GM21390 (cell line): ENCODE results near the gene BAIAP2.

ENCODE experiments used
- ATAC-seq: cut with Tn5 transposase; IDR thresholded peaks from one replicate; pipeline ENCODE4 v1.9.1; 2021; ENCODE audit not compliant: unreplicated experiment

BAIAP2 gene

DNA sequence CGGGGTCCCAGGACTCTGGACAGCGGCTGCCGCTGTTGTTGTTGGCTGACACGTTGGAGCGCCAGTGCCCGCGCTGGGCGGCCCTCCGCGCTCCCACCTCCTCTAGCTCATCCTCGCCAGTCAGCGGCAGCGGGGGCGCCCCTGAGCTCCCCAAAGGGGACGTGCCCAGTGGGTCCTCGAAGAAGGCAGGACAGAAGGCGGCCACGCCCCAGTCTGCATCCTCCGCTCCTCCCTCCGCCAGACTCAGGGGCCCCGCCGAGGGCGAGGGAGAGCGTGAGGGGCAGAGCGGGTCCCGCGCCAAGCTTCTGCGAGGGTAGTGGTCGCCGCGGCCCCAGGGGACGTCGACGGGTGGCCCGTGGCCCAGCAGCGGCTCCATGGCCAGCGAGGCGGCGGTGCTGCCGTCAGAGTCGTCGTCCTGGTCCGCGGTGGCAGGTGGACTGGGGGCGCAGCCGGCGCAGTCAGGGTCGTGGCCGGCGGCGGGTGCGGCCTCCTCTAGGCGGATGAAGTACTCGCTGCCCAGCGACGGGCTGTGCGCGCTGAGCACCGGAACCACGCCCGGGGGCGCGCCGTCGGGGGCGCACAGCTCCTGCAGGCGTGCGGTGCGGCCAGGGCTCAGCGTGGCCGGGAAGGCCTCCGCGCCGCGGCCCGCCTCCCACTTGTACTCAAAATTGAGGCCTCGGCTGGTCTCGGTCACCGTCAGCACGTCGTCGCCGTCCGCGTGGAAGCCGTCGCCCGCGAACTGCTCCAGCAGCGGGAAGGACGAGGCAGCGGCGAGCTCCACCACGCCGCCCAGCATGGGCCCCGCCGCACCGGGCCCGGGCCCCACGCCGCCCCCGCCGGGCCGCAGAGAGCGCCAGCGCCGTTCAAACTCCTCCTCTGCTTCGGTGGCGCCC is 87.1 kb downstream of the BAIAP2 start:
- ATAC-seq: no peak

DNA sequence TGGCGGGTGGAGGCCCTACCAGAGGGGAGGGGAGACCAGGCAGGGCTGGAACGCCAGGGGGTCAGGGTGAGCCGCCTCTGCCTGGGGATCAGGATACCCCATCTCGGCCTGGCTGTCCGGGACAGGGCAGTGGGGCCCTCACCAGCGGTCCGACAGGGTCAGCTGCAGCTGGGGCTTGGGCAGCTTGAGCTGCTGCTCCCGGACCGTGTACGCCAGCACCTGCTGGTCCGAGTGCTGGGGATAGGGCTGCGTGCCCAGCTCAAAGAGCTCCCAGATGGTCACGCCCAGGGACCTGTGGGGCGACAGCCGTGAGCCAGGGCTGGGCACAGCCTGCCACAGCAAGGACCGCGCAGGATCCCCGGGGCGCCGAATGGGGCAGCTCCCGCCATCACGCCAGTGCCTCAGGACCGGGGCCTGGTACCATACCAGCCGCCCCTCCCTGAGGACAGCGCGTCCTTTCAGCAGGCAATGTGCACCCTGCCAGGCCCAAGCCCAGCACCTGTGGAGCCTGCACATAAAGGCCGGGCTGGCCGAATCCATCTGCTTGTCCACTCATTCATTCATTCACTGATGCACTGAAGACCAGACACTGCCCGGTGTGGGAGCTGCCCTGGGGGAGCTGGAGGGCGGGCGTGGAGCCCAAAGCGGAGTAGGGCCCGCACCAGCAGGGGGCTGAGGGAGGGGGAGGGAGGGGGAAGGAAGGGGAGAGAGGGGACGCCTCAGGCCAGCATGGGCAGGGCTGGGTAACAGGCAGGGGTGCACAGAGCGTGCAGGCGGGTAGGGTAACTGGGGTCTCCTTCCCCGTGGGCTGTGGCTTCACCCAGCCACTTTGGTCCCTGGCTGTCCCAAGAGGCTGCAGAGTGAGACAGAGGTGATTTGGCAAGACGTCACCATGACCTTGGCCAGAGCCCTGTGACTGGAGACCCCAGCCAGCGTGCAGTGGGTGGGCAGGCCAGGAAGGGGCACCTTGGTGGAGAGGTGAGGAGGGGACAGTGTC is 88.4 kb downstream of the BAIAP2 start:
- ATAC-seq: no peak

DNA sequence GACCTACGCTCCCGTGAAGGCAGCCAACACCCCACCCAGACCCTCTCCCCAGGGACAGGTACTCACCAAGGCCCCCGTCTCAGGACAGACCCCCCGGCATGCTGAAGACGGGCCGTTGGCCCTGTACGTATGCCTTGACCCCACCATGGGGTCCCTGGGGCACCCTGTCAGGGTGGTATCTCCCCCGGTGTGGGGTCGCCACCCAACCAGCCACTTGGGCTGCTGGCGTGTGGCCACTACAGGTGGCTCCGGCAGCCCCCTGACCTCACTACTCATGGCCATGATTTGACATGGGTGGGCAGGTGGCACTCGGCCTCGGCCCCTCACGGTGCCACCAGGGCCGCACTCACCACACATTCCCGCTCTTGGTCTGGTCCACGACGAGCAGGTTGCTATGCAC is 89.4 kb downstream of the BAIAP2 start:
- ATAC-seq: no peak

DNA sequence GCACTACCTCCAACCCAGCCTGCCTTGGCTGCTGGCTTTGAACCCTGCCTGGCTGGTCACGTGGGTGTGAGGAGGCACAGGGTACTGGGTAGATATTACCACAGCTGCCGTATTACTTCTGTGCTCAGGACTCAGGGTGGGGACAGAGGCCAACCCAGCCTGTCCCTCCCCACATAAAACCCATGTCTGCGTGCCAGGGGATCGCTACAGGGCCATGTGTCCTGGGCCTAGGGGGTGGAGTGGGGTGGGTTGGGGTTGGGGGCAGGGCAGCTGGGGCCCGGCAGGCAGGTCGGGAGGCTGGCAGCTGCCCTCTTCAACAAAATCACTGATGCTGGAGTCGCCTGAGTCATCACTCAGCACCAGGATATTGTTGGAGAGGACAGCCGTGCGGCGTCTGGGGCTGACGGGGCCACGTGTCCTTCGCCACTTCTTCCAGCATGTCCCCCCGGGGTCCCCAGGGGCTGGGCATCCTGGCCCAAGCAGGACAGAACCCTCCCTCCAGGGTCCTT is 90.7 kb downstream of the BAIAP2 start:
- ATAC-seq: no peak

DNA sequence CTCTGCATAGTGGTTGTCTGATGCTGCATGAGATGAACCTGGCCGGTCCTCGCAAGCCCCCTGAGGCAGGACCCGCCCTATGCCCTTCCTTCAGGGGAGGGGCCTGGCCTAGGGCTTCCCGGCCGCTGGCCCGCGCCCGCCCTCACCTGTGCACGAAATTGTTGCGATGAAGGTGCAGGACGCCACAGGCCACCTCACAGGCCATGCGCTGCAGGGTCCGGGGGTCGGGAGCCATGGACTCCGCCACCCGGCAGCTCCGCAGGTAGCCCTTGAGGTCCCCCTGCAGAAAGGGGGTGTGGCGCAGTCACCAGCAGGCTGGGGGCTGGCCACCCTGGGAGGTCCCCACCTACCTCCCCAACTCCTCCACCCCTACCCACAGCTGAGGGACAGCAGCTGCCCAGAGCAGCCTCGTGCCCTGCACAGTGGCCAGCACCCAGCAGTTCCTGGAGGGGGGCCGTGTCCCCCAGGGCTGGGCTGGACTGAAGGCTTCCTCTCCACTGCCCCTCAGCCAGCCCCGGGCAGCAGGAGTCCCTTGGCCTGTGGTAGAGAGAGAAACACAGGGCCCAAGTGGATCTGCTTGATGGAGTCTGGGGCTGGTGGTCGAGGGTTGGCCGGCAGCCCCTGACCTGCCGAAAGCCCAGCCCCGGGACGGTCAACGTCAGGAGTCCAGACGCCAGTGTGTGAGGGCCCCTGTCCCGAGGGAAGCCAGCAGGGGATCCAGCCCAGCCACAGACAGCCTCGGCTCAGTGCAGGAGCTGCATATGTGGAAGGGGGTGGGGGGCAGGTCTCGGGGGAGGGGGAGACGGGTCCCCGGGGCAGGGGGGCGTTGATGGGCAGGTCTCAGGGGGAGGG is 91.6 kb downstream of the BAIAP2 start:
- no peak for ATAC-seq

DNA sequence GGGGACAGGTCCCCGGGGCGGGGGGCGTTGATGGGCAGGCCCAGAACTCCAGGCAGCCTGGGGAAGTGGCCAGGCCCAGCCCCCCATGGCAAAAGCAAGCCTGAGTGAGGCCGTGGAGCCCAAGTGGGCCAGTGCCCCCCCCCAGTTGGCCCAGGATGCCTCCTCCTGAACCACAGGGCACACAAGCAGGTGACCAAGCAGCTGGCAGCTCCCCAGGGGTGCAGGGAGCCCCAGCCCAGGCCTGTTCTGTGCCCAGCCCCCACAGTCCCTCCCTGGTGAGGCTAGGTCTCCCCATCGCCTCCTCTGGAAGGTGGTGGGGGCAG is 92.1 kb downstream of the BAIAP2 start:
- no peak for ATAC-seq

DNA sequence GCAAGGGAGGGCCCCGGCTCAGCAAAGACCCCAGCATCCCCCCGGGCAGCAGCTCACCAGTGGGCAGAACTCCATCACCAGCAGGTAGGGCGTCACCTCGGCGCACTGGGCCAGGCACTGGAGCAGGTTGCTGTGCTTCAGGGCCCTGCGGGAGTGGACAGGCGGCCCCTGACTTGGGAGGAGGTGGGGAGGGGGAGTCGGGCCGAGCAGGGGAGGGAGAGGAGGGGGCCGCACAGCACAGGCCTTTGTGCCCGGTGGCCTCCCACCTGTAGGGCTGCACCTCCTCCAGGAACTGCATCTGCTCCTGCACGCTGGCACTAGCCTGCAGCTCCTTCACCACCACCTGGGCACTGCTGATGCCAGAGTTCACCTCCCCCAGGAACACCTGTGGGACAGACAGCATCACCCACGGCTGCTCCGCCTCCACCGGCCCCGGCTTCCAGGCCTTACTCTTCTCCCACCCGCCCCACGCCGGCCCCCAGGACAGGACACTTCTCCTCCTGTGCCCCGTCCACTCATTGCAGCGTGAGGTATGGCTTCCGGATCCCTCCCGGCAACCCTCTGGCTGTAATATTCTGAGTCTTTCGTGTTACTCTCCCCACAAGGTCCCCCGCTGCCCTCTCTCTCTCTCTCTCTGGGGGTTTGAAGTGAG is 92.7 kb downstream of the BAIAP2 start:
- ATAC-seq: no peak

DNA sequence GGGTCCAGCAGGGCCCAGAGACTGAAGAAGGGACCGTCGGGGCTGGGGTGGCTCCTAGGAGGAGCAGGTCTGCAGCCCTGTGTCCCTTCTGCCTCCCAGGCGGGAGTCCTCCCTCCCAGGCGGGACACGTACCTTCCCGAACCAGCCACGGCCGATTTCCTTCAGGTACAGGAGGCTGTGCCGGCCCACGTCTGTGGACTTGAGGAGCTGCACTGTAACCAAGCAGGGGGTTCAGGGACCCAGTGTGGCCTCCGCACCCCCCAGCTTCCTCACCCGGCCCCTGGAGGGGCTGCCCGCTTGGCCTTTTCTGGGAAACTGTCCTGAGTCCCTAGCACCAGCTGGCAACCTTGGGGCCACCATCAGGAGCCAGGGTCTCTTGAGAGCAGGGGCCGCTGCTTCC is 93.4 kb downstream of the BAIAP2 start:
- ATAC-seq: no peak

DNA sequence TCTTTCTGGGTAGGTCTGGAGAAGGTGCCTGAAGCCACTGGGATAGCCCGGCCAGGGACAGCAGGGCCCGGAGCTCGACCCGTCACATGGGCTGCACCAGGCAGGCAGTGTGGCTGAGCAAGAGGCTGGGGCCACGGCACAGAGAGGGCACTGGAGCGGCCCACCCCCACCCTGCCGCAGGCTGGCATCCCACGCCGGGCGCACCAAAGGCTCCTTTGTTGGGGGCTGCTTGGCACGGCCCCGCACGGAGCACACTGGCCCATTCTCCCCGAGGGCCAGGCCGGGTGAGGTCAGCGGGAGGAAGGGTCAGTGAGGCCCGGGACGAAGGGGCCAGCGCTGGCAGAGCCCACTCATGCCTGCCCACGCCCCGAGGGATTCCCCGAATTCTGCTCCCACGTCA is 93.8 kb downstream of the BAIAP2 start:
- no peak for ATAC-seq

DNA sequence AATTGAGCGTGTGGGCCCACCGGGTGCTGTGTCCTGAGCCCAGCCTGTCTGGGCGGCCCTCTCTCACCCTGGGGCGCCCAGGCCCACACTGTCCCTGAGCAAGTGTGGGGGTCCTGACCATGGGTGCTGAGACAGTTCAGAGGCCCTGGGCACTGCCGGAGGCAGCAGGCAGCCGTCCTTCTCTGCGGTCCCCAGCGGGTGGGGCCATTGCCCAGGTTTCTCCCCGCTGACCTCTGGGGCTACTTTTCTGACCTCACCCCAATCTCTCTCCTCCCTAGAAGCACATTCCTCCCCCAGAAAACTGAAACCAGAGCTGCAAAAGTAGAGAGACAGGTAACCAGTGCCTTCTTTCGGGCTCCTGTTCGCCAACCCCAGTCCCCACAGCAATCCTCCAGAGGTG is 94.3 kb downstream of the BAIAP2 start:
- no peak for ATAC-seq

DNA sequence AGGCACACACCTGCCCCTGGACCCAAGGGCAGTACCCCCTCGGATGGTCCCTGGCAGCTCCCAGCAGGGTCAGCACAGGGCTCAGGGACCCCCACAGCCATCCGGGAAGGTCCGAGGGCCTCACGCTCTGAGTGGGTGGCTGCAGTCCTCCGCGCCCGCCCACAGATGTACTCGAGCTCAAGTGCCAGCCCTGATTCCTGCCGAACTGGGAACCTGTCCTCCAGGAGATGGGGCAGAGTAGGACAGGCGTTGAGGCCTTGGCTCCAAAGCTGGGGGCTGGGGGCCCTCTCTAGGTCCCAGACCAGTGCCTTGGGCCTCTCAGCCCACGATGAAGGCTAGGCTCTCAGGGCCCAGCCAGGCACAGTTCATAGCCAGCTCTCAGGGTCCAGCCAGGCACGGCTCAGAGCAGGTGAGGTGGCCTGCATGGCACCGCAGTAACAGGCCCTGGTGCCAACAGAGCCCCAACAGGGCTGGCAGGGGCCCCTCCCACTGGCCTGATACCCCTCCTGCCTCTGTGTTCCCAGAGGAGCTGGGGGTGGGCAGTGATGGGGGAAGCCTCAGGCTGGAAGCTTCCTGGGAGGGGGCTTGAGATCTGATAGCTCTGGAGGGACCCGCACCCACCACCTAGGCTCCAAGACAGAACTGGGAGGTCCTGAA is 94.9 kb downstream of the BAIAP2 start:
- ATAC-seq: no peak

DNA sequence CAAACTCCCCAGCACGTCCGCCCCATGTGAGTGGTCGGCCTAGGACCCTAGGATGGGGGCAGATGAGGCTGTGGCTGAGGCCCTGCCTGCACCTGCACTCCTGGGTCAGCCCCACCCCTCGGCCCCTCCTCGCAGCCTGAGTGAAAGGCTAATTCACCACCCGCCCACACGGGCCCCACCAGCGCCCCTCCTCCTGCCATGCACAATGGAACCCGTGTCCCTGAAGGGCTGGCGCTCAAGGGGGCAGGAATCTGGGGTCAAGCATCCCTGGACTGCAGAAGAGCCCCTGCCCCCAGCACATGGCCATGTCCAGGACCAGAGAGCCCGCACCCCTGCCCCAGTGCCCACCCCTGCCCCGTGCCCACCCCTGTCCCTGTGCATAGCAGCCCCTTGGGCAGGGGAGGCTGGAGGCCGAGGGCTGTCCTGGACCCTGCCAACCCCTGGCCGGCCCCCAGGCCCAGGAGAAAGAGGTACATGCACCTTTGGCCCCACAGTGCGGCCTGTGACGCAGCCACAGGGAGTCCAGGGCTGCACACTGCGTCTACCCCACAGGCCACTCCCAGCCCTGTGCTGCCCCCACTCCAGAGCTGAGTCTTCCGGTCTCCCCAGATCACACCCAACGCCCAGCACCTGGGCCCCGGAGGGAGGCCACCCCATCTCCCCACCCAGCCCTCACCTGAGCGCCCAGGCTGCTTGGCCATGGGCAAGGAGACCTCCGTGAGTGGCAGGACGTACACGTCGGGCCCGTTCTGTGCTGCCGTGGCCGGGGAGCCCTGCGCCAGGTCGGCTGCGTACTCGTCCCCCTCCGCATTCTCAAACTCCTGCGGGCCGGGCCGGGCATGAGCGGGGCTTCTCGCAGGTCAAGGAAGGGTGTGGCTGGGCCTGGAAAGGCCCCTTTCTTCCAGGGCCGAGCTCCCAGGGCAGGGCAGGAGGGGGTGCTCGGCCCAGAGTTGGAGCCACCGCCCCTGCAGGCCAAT is 95.7 kb downstream of the BAIAP2 start:
- ATAC-seq: no peak

DNA sequence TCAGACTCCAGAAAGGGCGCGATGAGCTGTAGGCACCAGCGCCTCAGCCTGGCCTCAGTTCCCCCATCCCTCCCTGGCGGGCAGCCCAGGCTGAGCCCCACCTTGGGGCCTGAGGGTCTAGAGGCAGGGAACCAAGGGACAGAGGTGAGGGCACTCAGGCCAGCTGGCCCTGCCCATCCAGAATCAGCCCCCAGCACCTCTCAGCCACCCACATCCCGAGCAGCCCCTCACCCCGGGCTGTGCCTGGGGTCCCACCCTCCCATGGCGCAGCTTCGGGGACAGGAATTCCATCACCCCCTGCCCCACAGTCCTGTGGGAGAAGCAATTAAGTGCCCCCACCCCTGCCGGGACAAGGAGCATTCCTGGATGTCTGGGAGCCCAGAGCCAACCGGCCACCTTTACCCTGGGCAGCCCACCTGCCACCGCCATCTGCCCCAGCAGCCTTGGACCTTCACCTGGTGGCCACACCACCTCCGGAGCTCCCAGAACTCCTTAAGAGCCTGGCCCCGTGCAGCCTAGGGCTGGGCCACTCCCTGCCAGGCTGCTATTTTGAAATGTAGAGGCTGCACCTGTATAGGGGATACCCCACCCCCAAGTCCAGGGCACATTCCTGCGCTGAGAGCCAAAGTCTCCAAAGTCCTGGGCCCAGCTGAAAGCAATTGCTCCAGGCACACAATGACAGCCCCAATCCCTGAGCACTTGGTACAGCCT is 96.7 kb downstream of the BAIAP2 start:
- no peak for ATAC-seq

DNA sequence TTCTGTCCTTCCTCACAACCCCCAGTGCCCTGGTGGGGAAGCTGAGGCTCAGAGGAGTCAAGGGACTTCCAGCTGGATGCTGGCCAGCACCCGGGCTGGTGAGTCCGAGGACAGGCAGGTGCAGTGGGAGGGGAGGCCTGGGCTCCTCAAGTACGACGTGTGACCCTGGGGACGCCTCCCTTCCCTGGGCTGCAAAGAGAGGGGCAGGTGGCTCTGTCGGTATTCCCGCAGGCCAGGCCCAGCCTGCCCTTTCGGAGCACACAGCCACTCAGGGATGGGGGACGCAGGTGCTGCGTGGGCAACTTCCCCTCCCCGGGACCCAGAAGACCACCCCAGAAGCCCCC is 97.2 kb downstream of the BAIAP2 start:
- ATAC-seq: no peak

DNA sequence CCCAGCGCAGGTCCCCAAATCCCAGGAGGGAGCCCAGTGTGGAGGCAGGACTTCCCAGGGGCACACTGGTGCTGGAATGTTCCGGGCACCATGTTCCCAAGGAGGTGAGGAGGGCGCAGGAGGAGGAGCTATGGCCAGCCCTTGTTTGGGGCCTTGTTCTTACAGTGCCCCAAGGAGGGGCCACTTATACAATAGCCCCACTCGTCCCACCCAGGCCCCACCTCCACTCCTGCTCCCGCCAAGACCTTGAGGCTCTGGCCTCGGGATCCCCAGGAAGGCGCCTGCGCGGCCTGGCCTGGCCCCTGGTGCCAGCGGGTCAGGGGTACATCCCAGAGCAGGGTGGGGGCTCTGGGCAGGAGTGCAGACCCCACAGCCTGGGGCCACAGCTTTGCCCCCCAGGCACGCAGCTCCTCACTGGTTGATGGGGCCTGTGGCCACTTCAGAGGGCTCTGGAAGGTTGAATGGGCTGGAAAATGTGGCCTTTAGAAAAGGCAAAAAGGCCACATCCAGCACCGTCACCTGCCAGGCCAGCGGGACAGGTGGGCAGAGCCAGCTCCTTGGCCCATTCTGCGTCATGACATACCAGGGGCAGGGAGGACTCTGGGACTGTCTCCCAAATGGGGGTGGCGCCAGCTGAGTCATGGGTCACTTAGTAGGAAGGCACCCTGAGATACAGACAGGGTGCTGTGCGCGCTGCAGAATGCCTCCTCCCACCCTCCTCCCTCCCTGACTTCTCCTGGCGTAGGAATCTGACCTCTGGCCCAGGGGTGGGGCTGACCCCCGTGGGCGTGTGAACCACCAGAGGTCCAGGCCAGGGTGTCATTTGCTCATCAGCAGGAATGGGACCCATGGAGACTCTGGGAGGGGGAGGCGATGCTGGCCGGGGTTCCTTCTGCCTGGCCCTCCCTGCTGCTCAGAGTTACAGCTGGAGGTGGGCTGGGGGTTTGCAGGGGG is 98.1 kb downstream of the BAIAP2 start:
- ATAC-seq: no peak

DNA sequence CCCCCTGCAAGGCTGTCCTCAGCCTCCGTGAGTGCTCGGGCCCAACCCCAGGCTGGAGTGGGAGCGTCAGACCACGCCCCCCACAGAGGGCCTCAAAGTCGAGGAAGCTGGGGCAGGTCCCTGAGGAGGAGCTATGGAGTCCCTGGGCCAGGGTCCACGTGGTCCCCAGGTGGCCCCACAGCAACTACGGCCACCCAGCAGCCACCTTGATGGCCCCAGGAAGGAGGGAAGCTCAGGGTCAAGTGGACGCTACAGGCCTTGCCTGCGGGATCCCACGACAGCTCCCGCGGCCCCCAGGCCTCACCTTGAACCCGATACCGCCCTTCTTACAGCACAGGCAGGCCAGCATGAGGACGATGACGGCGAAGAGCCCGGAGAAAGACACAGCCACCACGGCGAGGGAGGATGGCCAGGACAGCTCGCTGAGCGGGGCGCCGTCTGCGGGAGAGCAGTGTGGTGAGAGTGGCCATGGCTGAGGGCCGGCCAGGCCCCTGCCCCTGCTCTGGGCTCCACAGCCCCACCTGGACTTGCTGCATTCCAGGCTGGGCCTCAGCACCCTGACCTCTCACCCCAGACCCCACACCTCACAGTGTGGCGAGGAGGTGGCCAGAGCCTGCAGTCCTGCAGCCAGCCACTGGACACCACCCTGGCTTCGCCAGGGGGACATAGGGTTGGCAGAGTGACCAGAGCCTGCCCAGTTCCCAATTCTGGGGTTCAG is 99.3 kb downstream of the BAIAP2 start:
- ATAC-seq: no peak
